NCI-H128 (cell line): ENCODE data around the gene ORC3.
A peak's percentile ranks its signal among the peaks of the same experiment; 100 is the strongest.

Experiments
- DNase-seq: peaks from one replicate; lab custom pipeline; 2025; ENCODE audit not compliant: unreplicated experiment; lab: John Stamatoyannopoulos, UW

Gene ORC3

GRCh38 chr6:87589693-87590416 lies at the start of gene ORC3, which contains the start of gene RARS2:
Gene ORC3 (plus strand): TSS chr6:87590135. CDS start chr6:87590169, 34 bp downstream.
Gene RARS2 (minus strand): TSS chr6:87589987. CDS start chr6:87589957, 30 bp downstream.
- DNase-seq: peak; percentile 76

DNA sequence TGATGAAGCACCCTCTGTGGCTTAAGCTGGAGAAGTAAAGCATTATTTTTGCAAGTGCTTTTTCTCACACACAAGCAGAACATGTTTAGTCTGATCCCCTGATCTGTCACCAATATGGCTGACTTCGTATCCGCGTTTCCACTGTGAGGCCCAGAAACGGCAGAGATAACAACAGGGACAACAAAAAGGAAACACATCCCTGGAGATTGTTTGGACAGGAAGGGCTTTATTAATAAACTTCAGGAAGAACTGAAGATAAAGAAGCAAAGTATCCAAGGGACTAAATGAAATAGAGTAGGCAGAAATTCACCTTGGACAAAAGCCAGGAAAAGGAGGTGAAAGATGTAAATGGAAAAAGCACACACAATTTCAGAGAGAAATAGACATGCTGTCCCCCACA lies 49.4 kb upstream of the ORC3 start:
- no peak for DNase-seq

DNA sequence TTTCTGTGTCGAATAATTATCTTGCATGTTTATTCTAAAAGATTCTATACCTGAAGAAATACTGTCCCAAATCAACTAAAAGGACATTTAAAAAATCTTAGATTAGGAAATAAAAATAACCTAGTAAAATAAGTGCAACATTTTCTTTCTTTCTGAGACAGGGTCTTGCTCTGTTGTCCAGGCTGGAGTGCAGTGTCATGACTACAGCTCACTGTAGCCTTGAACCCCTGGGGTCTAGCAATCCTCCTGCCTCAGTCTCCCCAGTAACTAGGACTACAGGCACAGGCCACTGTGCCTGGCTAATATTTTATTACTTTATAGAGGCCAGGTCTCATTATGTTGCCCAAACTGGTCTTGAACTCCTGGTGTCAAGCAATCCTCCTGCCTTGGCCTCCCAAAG lies 48.9 kb upstream of the ORC3 start:
- no peak for DNase-seq

GRCh38 chr6:87541744-87542143 lies 48.2 kb upstream of the ORC3 start:
- no peak for DNase-seq

GRCh38 chr6:87543696-87544473 lies 46.0 kb upstream of the ORC3 start:
- no peak for DNase-seq

DNA sequence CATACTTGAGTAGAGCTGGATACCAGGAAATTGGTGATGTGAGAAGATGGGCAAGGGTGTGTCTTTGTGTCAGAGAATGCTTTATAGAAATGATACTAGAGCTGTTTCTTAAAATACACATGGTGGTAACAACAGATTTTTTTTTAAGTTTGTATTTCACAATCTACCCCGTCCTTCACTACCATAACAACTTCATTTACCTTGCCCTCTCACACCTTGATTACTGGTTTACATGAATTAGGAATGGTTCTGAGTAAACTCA lies 45.5 kb upstream of the ORC3 start:
- no peak for DNase-seq

GRCh38 chr6:87551799-87552198 lies 38.1 kb upstream of the ORC3 start:
- DNase-seq: no peak

GRCh38 chr6:87553159-87553765 lies 36.7 kb upstream of the ORC3 start:
- DNase-seq: no peak

DNA sequence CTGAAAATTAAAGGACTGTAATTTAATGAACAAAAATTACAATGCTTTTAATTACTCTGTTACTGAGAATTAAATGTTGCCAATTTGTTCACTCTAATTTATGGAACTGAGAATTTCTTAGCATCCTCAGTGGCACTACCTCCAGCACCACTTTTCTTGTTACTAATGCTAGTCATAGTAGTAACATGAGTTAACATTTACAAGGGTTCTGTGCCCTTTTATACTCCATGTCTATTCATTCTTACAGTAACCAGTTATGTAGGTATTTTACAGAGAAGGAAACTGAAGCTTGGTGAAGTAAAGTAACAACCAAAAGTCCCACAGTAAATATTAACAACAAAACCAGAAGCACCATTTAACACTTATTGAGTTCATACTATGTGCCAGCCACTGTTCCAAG lies 34.4 kb upstream of the ORC3 start:
- no peak for DNase-seq

- DNase-seq: no peak
Observed at GRCh38 chr6:87558446-87558845, 31.5 kb upstream of the ORC3 start.

DNA sequence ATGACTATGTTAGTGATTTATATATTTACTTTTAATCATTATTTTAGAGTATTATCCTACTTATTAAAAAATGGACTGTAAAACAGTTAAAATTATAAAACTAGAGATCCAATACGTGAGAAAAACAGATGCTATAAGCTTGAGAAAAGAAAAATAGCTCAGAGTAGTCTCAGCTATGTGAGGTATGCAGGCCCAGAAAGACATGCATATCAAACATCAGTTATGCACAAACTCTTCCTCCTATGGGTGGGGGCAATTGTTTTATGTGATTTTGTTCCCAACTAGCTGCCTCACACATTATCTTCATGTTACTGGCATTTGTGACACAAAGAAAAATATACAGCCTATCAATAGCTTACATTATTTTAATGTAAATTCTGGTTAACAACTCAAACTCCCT lies 28.9 kb upstream of the ORC3 start:
- no peak for DNase-seq

DNA sequence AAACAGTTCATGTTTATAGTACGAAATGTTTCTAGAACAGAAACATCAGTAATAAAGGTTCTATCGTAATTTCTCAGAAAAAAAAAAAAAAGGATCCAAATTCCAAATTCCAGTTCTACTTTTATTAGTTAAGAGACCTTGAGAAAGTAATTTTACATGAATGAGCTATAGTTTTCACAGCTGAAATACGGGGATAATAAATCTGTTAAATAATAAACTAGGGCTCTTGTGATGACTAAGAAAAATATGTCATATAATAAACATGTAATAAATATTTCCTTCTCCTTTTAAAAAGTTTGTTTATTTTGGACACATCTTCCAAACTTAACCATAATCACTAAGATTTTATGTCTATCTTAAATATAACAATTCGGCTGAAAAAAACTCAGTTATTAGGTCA lies 17.9 kb upstream of the ORC3 start:
- no peak for DNase-seq

GRCh38 chr6:87572883-87573282 lies 17.1 kb upstream of the ORC3 start:
- DNase-seq: no peak

- DNase-seq: no peak
Observed at GRCh38 chr6:87573307-87574024, 16.5 kb upstream of the ORC3 start.

DNA sequence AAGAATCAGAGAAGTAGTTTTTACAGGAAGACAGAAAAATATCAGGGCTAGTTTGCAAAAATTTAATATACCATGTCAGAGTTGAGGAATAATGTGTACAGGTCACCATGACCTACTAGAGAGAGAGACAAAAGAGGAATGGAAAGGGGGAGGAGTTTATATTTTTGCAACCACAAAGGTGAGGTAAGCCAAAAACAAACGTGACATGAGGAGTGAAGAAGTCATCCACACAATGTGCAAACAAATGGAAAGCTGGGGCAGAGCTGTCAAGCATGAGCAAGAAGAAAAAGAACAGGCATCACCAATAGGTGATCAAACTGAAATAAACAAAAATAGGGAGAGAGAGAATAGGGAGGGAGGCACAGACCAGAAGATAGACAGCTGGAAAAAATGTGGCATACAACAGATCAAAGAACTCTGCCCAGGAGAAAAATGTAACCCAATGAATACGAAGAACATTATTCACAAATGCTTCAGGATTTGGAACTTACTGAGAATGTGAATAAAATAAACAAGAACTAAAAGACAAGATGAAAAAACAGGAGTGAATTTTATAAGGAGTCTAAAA lies 15.6 kb upstream of the ORC3 start:
- no peak for DNase-seq

DNA sequence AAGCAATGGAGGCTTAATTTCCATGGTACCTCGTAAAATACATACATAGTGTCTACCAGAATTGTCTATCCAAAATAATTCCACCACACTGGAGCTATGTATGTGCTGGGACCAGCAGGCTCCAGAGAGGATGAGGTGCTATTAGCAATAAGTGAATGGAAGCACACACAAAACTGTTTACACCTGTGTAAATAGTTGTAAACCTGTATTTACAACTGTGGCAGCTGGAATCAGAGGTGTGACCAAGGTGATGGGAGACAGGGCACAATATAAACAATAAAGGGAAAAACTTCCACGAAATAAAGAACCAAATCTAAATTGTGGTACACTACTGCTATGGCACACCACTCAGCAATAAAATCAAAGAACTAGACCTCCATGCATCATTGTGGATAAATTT lies 14.5 kb upstream of the ORC3 start:
- DNase-seq: no peak

DNA sequence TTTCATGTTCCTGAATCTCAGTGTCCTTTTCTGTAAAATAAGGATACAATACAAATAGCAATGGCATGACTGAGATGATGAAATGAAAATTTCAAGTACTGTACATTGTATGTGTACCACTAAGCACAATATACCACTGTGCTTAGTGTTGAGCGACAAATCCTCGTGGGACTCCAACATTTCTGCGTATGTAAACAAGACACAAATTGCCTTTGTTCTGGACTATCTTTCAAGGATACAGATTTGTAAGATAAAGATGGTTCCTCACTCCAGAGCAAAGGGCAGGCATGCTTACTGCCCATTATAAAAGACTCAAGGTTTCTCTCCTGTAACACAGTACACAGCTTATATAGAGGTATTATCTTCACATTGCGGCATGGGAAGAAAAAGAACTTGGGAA lies 6.1 kb upstream of the ORC3 start:
- no peak for DNase-seq

DNA sequence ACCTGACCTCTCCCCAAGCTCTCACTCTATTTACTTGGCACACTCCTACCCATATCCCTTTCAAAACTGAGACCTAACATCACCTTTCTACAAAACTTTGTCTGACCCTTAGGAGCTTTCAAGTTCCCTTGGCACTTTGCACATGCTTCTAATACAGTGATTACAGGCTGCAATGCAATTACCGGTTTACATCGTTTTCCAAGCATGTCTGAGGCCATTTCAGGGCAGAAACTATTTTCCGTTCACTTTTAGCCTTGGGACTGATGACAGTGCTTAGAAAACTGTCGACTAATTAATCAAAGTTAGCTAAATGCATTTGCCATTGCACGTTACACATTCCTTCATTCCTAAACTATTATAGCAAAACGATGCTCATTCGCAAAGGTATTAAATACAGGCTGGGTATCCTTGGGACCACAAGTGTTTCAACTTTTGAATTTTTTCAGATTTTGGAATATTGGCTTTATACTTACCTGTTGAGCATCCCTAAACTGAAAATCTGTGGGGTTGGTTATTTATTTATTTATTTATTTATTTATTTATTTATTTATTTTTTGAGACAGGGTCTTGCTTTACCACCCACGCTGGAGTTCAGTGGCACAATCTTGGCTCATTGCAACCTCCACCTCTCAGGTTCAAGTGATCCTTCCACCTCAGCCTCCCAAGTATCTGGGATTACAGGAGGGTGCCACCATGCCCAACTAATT lies 3.4 kb upstream of the ORC3 start:
- DNase-seq: no peak

GRCh38 chr6:87588756-87589407 lies 1.1 kb upstream of the ORC3 start:
- DNase-seq: no peak

GRCh38 chr6:87590417-87590880 lies 514 bp downstream of the ORC3 start:
- no peak for DNase-seq
